GM19463 (cell line): ENCODE measurements around the gene CLMP.
"Not testable (repeated sequence)": the region's sequence is repeated elsewhere in the genome, so short reads cannot be mapped to it uniquely, and the experiment has no call there.

Source experiments
- ATAC-seq: cut with Tn5 transposase; IDR thresholded peaks from one replicate; pipeline ENCODE4 v1.9.1; 2021; ENCODE audit warnings: mild to moderate bottlenecking, moderate library complexity; ENCODE audit not compliant: unreplicated experiment

Gene CLMP

GRCh38 chr11:123218451-123218850 lies 23.4 kb upstream of the CLMP start:
- ATAC-seq = no peak

- no peak for ATAC-seq
These were observed 22.8 kb upstream of the CLMP start for GRCh38 chr11:123217897-123218296.

GRCh38 chr11:123216249-123216648 lies 21.2 kb upstream of the CLMP start:
- ATAC-seq = no peak

DNA sequence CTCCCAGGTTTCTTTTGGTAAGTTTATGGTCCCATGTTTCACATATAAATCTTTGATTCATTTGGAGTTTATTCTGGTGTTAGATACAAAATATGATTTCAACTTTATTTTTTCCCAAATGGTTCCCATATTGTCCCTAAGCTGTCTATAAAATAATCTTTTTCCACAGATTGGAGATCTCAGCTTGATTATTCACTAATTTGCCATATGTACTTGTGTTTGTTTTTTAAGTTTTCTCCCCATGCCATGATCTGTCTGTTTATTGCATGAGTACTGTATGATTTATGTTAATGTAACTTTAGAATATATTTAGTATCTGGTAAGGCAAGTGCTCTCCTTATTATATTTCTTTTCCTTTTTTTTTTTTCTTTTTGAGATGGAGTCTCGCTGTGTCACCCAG lies 19.9 kb upstream of the CLMP start:
- no peak for ATAC-seq

GRCh38 chr11:123214396-123214795 lies 19.3 kb upstream of the CLMP start:
- ATAC-seq = no peak

- ATAC-seq = no peak
These were observed 18.3 kb upstream of the CLMP start for GRCh38 chr11:123213307-123213771.

DNA sequence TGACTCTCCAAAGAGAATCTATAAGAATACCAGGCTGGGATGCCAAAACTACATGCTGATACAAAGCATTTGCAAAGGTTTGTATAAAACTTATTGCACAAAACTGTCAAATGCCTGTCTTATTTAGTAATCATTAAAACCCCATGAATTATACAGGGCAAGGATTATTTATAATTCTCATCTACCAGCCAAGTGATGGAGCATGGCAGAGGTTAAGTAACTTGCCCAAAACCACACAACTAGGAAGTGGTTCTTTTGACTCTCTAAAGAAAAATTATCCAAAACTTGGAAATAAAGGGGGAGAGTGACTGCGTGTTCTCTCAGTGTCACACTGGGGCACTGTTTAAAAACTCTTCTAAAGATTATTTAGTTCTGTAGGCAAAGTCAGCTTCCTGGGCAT lies 17.4 kb upstream of the CLMP start:
- ATAC-seq = no peak

- ATAC-seq = no peak
These were observed 16.9 kb upstream of the CLMP start for GRCh38 chr11:123211981-123212380.

GRCh38 chr11:123211149-123211852 lies 16.3 kb upstream of the CLMP start:
- ATAC-seq = no peak

- ATAC-seq = no peak
These were observed 14.5 kb upstream of the CLMP start for GRCh38 chr11:123209591-123209990.

DNA sequence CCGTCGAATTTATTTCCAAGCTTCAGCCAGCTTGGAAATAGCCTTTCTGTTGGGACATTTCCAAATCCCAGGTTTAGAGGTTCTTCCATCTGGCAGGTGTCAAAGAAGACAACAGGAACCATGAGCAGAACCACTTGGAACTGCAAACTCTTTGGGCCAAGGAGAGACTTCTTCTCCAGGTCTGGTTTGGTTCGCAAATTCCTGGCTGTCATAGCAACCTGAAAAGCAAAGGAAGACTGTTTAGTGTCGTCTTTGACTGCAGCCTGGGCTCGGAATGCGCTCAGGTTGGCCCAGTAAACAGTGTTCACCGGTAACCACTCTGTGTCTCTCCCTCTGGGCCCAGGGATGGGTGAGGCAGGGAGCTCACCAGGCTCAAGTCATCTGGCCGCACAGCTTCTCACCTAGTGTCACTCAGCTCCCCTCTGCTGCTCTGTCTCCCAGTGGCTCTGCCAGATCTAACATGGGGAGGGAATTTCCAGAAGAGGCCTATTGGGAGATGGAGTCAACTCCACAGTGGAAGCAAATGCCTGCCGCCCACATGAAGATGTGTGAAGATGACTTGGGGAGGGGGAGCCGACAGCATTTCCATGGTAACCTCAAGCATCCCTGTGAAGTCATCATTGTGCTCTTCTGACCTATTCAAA lies 11.9 kb upstream of the CLMP start:
- ATAC-seq = no peak

GRCh38 chr11:123206055-123206454 lies 11.0 kb upstream of the CLMP start:
- ATAC-seq = not testable (repeated sequence)

DNA sequence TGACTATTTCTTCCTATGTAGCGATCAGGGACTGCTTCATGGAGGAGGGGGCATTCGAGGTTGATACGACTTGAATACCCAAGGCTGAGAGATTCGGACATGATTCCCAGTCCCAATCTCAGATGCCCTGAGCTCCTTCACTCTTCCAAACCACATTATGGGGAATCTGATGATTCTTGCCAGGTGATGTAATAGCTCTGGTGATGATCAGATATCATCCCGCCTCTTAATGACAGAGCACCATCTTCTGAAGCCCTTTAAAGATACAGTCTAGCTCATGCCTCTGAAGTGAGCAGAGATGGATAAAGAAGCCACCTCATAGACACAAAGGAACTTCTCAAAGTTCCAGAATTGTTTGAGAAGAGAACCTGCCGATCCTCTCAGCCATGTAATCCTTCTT lies 8.9 kb upstream of the CLMP start:
- ATAC-seq = no peak

DNA sequence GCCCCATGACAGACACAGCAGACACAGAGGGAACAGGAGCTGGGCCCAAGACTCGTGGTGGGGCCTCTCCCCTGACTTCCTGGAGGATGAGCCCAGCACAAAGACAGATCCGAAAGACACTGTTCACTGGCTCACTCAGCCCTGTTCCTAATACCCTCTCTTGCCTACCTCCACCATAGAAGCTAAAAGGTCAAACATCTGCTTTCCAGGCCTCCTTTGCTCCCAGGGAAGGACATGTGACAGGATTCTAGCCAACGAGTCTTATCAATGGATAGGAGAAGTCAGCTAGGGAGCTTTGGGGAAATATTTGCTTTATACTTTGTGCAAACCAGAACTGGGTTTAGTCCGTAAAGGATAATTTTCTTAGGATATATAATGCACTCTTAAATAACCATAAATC lies 8.4 kb upstream of the CLMP start:
- ATAC-seq = no peak

GRCh38 chr11:123202155-123203151 lies 7.4 kb upstream of the CLMP start:
- no peak for ATAC-seq

DNA sequence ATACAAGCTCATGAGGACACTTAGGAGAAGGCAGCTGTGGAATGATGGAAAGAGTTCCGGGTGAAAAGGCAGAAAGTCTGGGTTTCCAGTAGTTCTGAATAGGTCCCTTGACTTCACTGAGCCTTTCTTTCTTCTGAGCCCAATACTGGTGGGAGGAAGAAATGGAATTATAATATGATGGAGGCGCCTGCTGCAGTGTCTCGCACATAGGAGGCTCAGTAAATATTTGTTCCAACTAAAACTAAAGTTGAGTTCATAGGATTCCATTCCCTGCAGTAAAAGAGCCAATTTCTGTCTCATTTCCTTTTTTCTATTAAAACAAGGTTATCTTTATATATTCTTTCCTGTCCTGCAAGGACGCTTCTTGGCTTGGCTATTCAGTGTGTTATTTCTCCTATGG lies 5.2 kb upstream of the CLMP start:
- no peak for ATAC-seq

- no peak for ATAC-seq
These were observed 2.7 kb upstream of the CLMP start for GRCh38 chr11:123197711-123198110.

GRCh38 chr11:123196060-123196714 lies 1.1 kb upstream of the CLMP start:
- ATAC-seq = no peak

DNA sequence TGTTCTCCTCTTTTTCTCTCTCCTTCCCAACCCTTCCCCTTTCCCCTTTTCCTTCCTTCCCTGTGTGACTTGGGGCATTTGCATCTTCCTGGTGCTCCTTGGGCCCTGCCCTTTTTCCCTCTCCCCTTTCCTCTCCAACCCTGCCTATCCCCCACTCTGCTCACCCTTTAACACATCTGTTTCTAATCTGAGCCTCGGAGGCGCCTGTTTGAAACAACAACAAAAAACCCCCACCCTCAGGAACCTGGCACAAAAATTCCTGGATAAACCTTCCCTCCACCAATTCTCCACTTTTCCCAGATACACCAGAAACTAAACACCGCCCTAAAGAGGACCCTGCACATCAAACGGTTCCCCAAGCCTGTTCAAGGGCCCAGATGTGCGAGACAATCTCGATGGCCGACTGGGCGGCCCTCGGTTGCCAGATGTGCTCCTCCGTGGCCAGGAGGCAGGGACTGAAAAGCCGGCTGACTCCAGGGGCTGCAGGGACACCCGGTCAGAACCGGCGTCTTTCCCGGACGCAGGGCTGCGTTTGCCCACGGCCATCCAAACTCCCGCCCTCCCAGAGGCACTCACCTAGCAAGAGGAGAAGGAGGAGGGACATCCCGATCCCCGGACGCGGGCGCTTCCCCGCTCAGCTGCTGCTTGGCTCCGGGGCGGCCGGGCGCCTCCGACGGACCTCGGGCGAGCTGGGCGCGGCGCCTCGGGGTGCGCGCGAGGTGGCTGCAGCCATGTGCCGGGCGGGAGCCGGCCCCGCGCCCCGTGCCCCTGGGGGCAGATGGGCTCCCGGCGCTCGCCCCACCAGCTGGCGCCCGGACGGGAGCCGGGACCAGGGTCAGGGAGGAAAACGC lies 486 bp downstream of the CLMP start:
- ATAC-seq = no peak

DNA sequence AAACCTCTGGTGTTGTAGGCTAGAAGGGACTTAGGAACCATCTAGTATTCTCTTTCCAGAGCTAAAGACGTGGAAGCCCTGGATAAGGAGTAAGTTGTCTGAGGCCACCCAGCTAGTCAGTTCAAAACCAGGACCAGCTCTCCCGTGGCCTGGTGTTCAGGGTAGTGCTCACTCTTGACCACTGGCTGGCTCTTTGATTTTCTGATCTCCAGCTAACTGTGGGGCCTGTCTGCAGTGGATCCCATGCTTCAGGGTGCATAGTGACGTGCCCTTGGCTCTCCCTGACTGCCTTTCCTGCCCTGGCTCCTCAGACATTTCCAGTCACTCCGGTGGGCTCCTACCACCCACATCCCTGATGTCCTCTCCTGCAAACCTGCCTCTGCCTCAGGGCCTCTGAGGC lies 1.3 kb downstream of the CLMP start:
- ATAC-seq = no peak
